SK-N-SH treated with all-trans-retinoic acid at 6 μM for 48 hours (cell line): Measurements from ENCODE around the gene PRCP.

Experiments
- ARNTL ChIP-seq: fragments of 450-650 bp; formaldehyde crosslinking; IDR thresholded peaks from 2 replicates; pipeline ENCODE4 v1.5.0; 2020; ENCODE audit warnings: low read depth, mild to moderate bottlenecking, moderate library complexity, borderline replicate concordance
- CSRNP3 ChIP-seq: fragments of 250-450 bp; sonication (Bioruptor Pico); IDR thresholded peaks from 2 replicates; pipeline ENCODE4 v1.5.1; 2021; ENCODE audit warnings: mild to moderate bottlenecking, moderate library complexity
- ISL1 ChIP-seq: fragments of 250-450 bp; sonication (Bioruptor Pico); IDR thresholded peaks from 2 replicates; pipeline ENCODE4 v2.1.2; 2022; ENCODE audit warnings: mild to moderate bottlenecking, moderate library complexity
- RARB ChIP-seq: fragments of 250-450 bp; sonication (Bioruptor Pico); IDR thresholded peaks from 2 replicates; pipeline ENCODE4 v1.8.0; 2021; ENCODE audit warnings: mild to moderate bottlenecking, moderate library complexity
- ZC3H10 ChIP-seq: fragments of 250-450 bp; sonication (Bioruptor Pico); IDR thresholded peaks from 2 replicates; pipeline ENCODE4 v1.5.1; 2021; ENCODE audit warnings: mild to moderate bottlenecking, moderate library complexity
- ZFP3 ChIP-seq: fragments of 250-450 bp; sonication (Bioruptor Pico); IDR thresholded peaks from 2 replicates; pipeline ENCODE4 v1.5.0; 2020; ENCODE audit warnings: mild to moderate bottlenecking, moderate library complexity
- ZNF8 ChIP-seq: fragments of 450-650 bp; formaldehyde crosslinking; IDR thresholded peaks from 2 replicates; pipeline ENCODE4 v1.5.0; 2020; ENCODE audit warnings: mild to moderate bottlenecking, moderate library complexity
- TF ChIP-seq, protein P1 (sequence below): fragments of 250-450 bp; sonication (Bioruptor Pico); IDR thresholded peaks from 2 replicates; pipeline ENCODE4 v1.5.0; 2020; ENCODE audit warnings: mild to moderate bottlenecking, moderate library complexity
- TF ChIP-seq, protein P2 (sequence below): fragments of 250-450 bp; sonication (Bioruptor Pico); IDR thresholded peaks from 2 replicates; pipeline ENCODE4 v1.8.0; 2020; ENCODE audit warnings: mild to moderate bottlenecking, moderate library complexity, borderline replicate concordance
- TF ChIP-seq, protein P3 (sequence below): fragments of 250-450 bp; sonication (Bioruptor Pico); IDR thresholded peaks from 2 replicates; pipeline ENCODE4 v1.5.1; 2020; ENCODE audit warnings: low read depth, mild to moderate bottlenecking, moderate library complexity

GRCh38 chr11:82791779-82792178 is 108.5 kb downstream of the PRCP start:
- TF ChIP-seq, protein P1, sequence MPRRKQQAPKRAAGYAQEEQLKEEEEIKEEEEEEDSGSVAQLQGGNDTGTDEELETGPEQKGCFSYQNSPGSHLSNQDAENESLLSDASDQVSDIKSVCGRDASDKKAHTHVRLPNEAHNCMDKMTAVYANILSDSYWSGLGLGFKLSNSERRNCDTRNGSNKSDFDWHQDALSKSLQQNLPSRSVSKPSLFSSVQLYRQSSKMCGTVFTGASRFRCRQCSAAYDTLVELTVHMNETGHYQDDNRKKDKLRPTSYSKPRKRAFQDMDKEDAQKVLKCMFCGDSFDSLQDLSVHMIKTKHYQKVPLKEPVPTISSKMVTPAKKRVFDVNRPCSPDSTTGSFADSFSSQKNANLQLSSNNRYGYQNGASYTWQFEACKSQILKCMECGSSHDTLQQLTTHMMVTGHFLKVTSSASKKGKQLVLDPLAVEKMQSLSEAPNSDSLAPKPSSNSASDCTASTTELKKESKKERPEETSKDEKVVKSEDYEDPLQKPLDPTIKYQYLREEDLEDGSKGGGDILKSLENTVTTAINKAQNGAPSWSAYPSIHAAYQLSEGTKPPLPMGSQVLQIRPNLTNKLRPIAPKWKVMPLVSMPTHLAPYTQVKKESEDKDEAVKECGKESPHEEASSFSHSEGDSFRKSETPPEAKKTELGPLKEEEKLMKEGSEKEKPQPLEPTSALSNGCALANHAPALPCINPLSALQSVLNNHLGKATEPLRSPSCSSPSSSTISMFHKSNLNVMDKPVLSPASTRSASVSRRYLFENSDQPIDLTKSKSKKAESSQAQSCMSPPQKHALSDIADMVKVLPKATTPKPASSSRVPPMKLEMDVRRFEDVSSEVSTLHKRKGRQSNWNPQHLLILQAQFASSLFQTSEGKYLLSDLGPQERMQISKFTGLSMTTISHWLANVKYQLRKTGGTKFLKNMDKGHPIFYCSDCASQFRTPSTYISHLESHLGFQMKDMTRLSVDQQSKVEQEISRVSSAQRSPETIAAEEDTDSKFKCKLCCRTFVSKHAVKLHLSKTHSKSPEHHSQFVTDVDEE (CRISPR knock-in tag): peak; percentile 40; the same call in 1 of the 2 replicates
- TF ChIP-seq ZNF8 (CRISPR knock-in tag) (no peak), CSRNP3 (CRISPR knock-in tag) (no peak), RARB (no peak), ARNTL (CRISPR knock-in tag) (no peak), ISL1 (CRISPR knock-in tag) (no peak), ZC3H10 (no peak), ZFP3 (no peak)
- TF ChIP-seq, protein P2, sequence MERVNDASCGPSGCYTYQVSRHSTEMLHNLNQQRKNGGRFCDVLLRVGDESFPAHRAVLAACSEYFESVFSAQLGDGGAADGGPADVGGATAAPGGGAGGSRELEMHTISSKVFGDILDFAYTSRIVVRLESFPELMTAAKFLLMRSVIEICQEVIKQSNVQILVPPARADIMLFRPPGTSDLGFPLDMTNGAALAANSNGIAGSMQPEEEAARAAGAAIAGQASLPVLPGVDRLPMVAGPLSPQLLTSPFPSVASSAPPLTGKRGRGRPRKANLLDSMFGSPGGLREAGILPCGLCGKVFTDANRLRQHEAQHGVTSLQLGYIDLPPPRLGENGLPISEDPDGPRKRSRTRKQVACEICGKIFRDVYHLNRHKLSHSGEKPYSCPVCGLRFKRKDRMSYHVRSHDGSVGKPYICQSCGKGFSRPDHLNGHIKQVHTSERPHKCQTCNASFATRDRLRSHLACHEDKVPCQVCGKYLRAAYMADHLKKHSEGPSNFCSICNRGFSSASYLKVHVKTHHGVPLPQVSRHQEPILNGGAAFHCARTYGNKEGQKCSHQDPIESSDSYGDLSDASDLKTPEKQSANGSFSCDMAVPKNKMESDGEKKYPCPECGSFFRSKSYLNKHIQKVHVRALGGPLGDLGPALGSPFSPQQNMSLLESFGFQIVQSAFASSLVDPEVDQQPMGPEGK (CRISPR knock-in tag): no peak
- TF ChIP-seq, protein P3, sequence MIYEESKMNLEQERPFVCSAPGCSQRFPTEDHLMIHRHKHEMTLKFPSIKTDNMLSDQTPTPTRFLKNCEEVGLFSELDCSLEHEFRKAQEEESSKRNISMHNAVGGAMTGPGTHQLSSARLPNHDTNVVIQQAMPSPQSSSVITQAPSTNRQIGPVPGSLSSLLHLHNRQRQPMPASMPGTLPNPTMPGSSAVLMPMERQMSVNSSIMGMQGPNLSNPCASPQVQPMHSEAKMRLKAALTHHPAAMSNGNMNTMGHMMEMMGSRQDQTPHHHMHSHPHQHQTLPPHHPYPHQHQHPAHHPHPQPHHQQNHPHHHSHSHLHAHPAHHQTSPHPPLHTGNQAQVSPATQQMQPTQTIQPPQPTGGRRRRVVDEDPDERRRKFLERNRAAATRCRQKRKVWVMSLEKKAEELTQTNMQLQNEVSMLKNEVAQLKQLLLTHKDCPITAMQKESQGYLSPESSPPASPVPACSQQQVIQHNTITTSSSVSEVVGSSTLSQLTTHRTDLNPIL (CRISPR knock-in tag): no peak
